WTC11 (cell line): ENCODE measurements around the gene IQGAP2.

Source experiments
- GABPB1 ChIP-seq: sonication (generic); formaldehyde crosslinking; IDR thresholded peaks from 2 replicates; pipeline ENCODE4 v1.8.1; 2023; ENCODE audit warnings: mild to moderate bottlenecking, missing genetic modification reagents
- TF ChIP-seq, protein P1 (sequence below): sonication (generic); formaldehyde crosslinking; conservative IDR thresholded peaks from 2 replicates; pipeline ENCODE4 v1.8.1; 2022; ENCODE audit warnings: mild to moderate bottlenecking, missing genetic modification reagents

DNA sequence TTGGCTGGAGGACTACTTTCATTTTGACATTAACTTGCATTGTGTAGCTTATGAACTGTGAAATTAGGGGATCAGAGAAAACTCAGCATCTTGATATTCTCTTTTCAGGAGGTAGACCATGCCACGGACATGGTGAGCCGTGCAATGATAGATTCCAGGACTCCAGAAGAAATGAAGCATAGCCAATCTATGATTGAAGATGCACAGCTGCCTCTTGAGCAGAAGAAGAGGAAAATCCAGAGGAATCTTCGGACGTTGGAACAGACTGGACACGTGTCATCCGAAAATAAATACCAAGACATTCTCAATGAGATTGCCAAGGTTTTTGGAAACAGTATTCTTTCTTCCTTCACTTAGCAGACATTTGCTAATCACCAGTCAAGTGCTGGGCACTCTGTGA, 292.3 kb downstream of the IQGAP2 start:
- TF ChIP-seq GABPB1 (CRISPR knock-in tag): no peak
- TF ChIP-seq, protein P1, sequence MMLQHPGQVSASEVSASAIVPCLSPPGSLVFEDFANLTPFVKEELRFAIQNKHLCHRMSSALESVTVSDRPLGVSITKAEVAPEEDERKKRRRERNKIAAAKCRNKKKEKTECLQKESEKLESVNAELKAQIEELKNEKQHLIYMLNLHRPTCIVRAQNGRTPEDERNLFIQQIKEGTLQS (CRISPR knock-in tag): no peak
